Keratinocyte (primary cell): ENCODE results near the gene RDH16.
"Not testable (repeated sequence)": the region's sequence is repeated elsewhere in the genome, so short reads cannot be mapped to it uniquely, and the experiment has no call there.

ENCODE experiments used
- EZH2 ChIP-seq: IDR thresholded peaks from one replicate; pipeline ENCODE4 v1.6.1; 2012; ENCODE audit warnings: inconsistent platforms, mild to moderate bottlenecking, low read length, moderate library complexity
- TF ChIP-seq, protein P1 (sequence below), 3 experiments: IDR thresholded peaks in 1 of 3; conservative IDR thresholded peaks in 1 of 3; optimal IDR thresholded peaks in 1 of 3; 2 replicates in 2 of 3; 3 replicates in 1 of 3; pipeline versions ENCODE3 to v1.5.1; 2011; ENCODE audit warnings: low read length in 3 of 3, mild to moderate bottlenecking in 3 of 3, moderate library complexity in 2 of 3, control low read depth in 1 of 3, inconsistent platforms in 1 of 3; ENCODE audit not compliant: insufficient read depth in 2 of 3; ENCODE audit errors: extremely low read depth in 1 of 3

DNA sequence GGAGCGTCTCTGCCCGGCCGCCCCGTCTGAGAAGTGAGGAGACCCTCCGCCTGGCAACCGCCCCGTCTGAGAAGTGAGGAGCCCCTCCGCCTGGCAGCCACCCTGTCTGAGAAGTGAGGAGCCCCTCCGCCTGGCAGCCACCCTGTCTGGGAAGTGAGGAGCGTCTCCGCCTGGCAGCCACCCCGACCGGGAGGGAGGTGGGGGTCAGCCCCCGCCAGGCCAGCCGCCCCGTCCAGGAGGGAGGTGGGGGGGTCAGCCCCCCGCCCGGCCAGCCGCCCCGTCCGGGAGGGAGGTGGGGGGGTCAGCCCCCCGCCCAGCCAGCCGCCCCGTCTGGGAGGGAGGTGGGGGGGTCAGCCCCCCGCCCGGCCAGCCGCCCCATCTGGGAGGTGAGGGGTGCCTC is 6.1 kb upstream of the RDH16 start:
- TF ChIP-seq, protein P1, sequence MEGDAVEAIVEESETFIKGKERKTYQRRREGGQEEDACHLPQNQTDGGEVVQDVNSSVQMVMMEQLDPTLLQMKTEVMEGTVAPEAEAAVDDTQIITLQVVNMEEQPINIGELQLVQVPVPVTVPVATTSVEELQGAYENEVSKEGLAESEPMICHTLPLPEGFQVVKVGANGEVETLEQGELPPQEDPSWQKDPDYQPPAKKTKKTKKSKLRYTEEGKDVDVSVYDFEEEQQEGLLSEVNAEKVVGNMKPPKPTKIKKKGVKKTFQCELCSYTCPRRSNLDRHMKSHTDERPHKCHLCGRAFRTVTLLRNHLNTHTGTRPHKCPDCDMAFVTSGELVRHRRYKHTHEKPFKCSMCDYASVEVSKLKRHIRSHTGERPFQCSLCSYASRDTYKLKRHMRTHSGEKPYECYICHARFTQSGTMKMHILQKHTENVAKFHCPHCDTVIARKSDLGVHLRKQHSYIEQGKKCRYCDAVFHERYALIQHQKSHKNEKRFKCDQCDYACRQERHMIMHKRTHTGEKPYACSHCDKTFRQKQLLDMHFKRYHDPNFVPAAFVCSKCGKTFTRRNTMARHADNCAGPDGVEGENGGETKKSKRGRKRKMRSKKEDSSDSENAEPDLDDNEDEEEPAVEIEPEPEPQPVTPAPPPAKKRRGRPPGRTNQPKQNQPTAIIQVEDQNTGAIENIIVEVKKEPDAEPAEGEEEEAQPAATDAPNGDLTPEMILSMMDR (optimal IDR thresholded peaks at IDR 0.05 in 1 of 3, IDR thresholded peaks at IDR 0.05 in 1 of 3, conservative IDR thresholded peaks at IDR 0.05 in 1 of 3; ENCODE audit: extremely low read depth in 1 of 3, insufficient read depth in 2 of 3, low read length in 3 of 3): not testable (repeated sequence)
- TF ChIP-seq EZH2: not testable (repeated sequence)
